Testis (tissue), 3 donors: Measurements from ENCODE around the gene CRYBA4. TPM values are rescaled to one million over a fixed set of nuclear protein-coding genes. Genes with fewer than 3 reads are reported as not detected.

Experiments
- DNase-seq: peaks from one replicate; pipeline ENCODE4 v3.0.0-alpha.2; 2019
- H3K27ac ChIP-seq, 2 donors: fragments of 200-600 bp; sonication (generic); one replicate each; pipeline ENCODE4 v1.5.1; 2019
- H3K27me3 ChIP-seq: fragments of 200-600 bp; sonication (generic); one replicate; pipeline ENCODE4 v1.5.1; 2019
- H3K36me3 ChIP-seq: fragments of 200-600 bp; sonication (generic); one replicate; pipeline ENCODE4 v1.5.1; 2017; ENCODE audit warnings: low read depth; ENCODE audit errors: missing control alignments
- H3K4me1 ChIP-seq: fragments of 200-600 bp; sonication (generic); one replicate; pipeline ENCODE4 v1.5.1; 2019
- H3K4me3 ChIP-seq, 2 donors: fragments of 200-600 bp; sonication (generic); one replicate each; pipeline ENCODE4 v1.5.1; 2017 to 2019
- H3K9me3 ChIP-seq: fragments of 200-600 bp; sonication (generic); one replicate; pipeline ENCODE4 v1.5.1; 2017
- POLR2A ChIP-seq: fragments of 450-650 bp; IDR thresholded peaks from one replicate; pipeline ENCODE4 v1.6.1; 2017; ENCODE audit warnings: antibody characterized with exemption, mild to moderate bottlenecking, moderate library complexity
- WGBS, 2 donors: methylation state at CpG; one replicate each; pipeline ENCODE4 v1.1.5; 2018; 5-methylcytosine and 5-hydroxymethylcytosine counted together
- intact Hi-C: fragments of 100-400 bp; cut with DNase I; formaldehyde crosslinking; loops from one replicate; pipeline ENCODE4 v1.15.1; 2023; ENCODE audit warnings: low total_unique reads
- polyA plus RNA-seq: library from polyadenylated mRNA; stranded (reverse); fragments of 350-450 nt; fragmentation: Illumina TruSeq; extraction: RNeasy Lipid Tissue Mini Kit (QIAGEN cat#74804); gene quantifications from one replicate; pipeline ENCODE4 v1.2.3, GENCODE V29; 2014; ENCODE audit warnings: low read depth, low replicate concordance; ENCODE audit not compliant: insufficient read depth
- total RNA-seq, 2 donors: library from RNA; depleted of rRNA; stranded (reverse); fragments of >200 nt; gene quantifications; one replicate each; pipeline ENCODE4 v1.2.3, GENCODE V29; 2016
- TF ChIP-seq, protein P1 (sequence below), 3 experiments: fragments of 450-650 bp in 2 of 3; fragments of 200-600 bp in 1 of 3; sonication (generic) in 1 of 3; IDR thresholded peaks; one replicate each; pipeline ENCODE4 v1.5.1; 2016 to 2019; ENCODE audit warnings: antibody characterized with exemption in 3 of 3, mild to moderate bottlenecking in 2 of 3, moderate library complexity in 1 of 3

The CRYBA4 gene
- total and polyA plus RNA-seq, 3 donors from 2014 or later, result 0.93 to 2.6 (median 2.3) TPM

DNA sequence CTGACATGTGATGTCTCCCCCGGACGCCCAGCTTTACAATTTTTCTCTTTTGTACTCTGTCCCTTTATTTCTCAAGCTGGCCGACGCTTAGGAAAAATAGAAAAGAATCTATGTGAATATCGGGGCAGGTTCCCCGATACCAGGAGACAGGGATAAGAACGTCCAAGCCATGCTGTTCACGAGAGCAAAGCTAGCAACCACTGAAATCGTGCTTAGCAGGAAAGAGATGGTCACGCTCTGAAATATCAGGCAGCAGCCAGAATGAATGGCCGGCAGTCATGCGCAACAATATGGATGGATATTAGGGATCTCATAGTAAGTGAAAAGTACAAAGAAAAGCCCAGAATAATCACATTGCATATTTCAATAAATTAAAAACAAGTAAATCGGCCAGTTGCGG, 7.4 kb upstream of the CRYBA4 start:
- Histone ChIP-seq H3K4me3 (no peak overlapping the region), H3K9me3 (no peaks in the 10 kb centered on the region), H3K27ac (no peak overlapping the region), H3K36me3 (no peaks in the 10 kb centered on the region), H3K27me3 (no peaks in the 10 kb centered on the region), H3K4me1 (peaks cover 6% of the 10 kb centered on the region)
- WGBS, 2 donors, result 63 to 81% methylated on average over 14 of the region's 14 CpGs
- intact Hi-C loops, result no loop called here
- TF ChIP-seq, protein P1, sequence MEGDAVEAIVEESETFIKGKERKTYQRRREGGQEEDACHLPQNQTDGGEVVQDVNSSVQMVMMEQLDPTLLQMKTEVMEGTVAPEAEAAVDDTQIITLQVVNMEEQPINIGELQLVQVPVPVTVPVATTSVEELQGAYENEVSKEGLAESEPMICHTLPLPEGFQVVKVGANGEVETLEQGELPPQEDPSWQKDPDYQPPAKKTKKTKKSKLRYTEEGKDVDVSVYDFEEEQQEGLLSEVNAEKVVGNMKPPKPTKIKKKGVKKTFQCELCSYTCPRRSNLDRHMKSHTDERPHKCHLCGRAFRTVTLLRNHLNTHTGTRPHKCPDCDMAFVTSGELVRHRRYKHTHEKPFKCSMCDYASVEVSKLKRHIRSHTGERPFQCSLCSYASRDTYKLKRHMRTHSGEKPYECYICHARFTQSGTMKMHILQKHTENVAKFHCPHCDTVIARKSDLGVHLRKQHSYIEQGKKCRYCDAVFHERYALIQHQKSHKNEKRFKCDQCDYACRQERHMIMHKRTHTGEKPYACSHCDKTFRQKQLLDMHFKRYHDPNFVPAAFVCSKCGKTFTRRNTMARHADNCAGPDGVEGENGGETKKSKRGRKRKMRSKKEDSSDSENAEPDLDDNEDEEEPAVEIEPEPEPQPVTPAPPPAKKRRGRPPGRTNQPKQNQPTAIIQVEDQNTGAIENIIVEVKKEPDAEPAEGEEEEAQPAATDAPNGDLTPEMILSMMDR (IDR thresholded peaks at IDR 0.05), result no peak
- TF ChIP-seq POLR2A, result no peak
- no peak for DNase-seq

DNA sequence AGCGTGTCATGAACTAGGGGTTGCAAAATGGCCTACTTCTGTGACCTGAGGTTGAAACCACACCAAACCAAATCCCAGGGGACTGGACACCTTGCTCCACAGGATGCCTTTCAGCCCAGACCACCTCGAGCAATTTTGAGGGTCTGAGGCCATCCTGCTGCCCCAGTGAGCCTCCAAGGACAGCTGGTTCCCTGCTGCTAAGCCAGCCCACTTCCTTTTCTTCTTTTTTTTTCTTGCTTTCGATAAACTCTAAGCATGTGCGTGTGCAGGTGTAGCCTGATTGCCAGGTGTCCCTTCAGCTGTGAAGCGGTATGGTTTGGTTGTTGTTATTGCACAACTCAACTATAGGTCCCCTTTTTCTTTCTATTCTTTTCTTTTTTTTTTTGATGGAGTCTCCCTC, 6.6 kb upstream of the CRYBA4 start:
- Histone ChIP-seq H3K27ac (no peak overlapping the region), H3K9me3 (no peaks in the 10 kb centered on the region), H3K36me3 (no peaks in the 10 kb centered on the region), H3K4me1 (peaks cover 6% of the 10 kb centered on the region), H3K27me3 (no peaks in the 10 kb centered on the region), H3K4me3 (no peak overlapping the region)
- no peak for TF ChIP-seq POLR2A
- TF ChIP-seq, protein P1 (IDR thresholded peaks at IDR 0.05), result no peak
- WGBS, 2 donors, result 55 to 58% methylated on average over 5 of the region's 5 CpGs
- no peak for DNase-seq
- intact Hi-C loops, result no loop called here

DNA sequence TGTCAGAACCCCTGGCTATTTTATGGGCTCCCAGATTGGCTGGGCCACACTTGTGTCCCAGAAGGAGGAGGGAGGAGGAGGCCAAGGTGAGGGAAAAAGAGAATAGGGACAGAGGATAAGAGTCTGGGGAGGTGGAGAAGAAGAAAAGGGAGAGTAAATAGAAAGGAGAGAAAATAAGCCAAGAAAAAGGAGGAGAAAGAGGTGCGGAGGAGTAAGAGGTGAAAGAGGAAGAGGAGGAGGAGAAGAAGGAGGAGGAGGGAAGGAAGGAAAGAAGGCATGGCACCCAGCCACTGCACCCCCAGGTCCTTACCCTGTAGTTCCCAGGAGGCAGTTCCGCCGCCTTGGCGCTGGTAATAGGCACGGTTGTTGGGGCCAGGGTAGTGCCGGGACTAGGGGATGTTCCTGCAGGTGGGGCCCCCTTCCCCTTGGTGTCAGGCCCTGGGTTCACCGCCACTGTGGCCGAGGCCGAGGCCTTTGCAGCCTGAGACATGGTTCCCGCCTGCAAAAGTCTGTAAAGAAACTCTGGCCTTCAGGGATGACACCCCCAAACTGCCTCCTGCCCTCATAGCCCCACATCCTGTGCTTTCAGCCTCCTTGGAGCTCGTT, 5.8 kb upstream of the CRYBA4 start:
- H3K36me3 ChIP-seq, result no peaks in the 10 kb centered on the region
- WGBS, 2 donors, result 75 to 79% methylated on average over 10 of the region's 11 CpGs
- H3K27me3 ChIP-seq, result no peaks in the 10 kb centered on the region
- H3K4me3 ChIP-seq, result no peak overlapping the region
- intact Hi-C loops, result no loop called here
- peaks cover 6% of the 10 kb centered on the region for H3K4me1 ChIP-seq
- H3K27ac ChIP-seq, result no peak overlapping the region
- DNase-seq, result no peak
- H3K9me3 ChIP-seq, result no peaks in the 10 kb centered on the region
- TF ChIP-seq POLR2A, result no peak
- TF ChIP-seq, protein P1 (IDR thresholded peaks at IDR 0.05), result no peak

DNA sequence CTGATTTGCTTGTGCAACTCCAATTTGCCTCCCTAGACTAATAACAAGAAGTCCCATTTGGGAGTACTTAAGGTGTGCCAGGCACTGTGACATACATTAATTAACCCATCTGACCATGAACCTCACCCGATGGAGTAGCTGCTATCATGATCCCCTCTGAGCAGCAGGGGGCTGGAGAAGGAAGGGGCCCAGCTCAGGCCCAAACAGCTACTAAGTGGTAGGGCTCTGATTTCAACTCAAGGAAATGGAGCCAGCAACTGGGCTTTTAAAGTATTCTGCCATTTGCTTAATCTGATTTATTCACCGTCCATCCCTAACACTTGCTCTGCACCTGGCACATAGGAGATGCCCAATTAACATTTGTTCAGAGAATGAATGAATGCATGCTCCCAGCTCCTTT, 5.1 kb upstream of the CRYBA4 start:
- DNase-seq, result no peak
- H3K4me3 ChIP-seq, result no peak overlapping the region
- H3K9me3 ChIP-seq, result no peaks in the 10 kb centered on the region
- WGBS, 2 donors, result 65 to 69% methylated on average over 2 of the region's 2 CpGs
- no peaks in the 10 kb centered on the region for H3K36me3 ChIP-seq
- H3K27ac ChIP-seq, result no peak overlapping the region
- intact Hi-C loops, result no loop called here
- no peaks in the 10 kb centered on the region for H3K27me3 ChIP-seq
- H3K4me1 ChIP-seq, result peaks cover 6% of the 10 kb centered on the region
- TF ChIP-seq POLR2A, result no peak
- TF ChIP-seq, protein P1 (IDR thresholded peaks at IDR 0.05), result no peak
